HG02798 (cell line): Measurements from ENCODE around the gene RAMP1.

Source experiments
- ATAC-seq: cut with Tn5 transposase; IDR thresholded peaks from one replicate; pipeline ENCODE4 v1.9.1; 2021; ENCODE audit warnings: mild to moderate bottlenecking; ENCODE audit not compliant: unreplicated experiment, poor library complexity

Gene RAMP1

GRCh38 chr2:237876061-237876526 is 16.7 kb downstream of the RAMP1 start:
- no peak for ATAC-seq

GRCh38 chr2:237876532-237876931 is 17.1 kb downstream of the RAMP1 start:
- no peak for ATAC-seq

- ATAC-seq: no peak
Observed at GRCh38 chr2:237876951-237877491, 17.6 kb downstream of the RAMP1 start.

- no peak for ATAC-seq
Observed at GRCh38 chr2:237877576-237878307, 18.3 kb downstream of the RAMP1 start.

- no peak for ATAC-seq
Observed at GRCh38 chr2:237878321-237879057, 19.1 kb downstream of the RAMP1 start.

GRCh38 chr2:237879058-237879430 is 19.6 kb downstream of the RAMP1 start:
- no peak for ATAC-seq

GRCh38 chr2:237879991-237880560 is 20.7 kb downstream of the RAMP1 start:
- no peak for ATAC-seq

GRCh38 chr2:237882510-237883481 is 23.4 kb downstream of the RAMP1 start:
- no peak for ATAC-seq

- no peak for ATAC-seq
Observed at GRCh38 chr2:237883951-237884446, 24.6 kb downstream of the RAMP1 start.

GRCh38 chr2:237884681-237885080 is 25.3 kb downstream of the RAMP1 start:
- ATAC-seq: no peak

GRCh38 chr2:237885111-237885930 is 25.9 kb downstream of the RAMP1 start:
- ATAC-seq: no peak

- no peak for ATAC-seq
Observed at GRCh38 chr2:237885931-237886684, 26.7 kb downstream of the RAMP1 start.

GRCh38 chr2:237886685-237887481 is 27.5 kb downstream of the RAMP1 start:
- ATAC-seq: no peak

- no peak for ATAC-seq
Observed at GRCh38 chr2:237888389-237888788, 29.0 kb downstream of the RAMP1 start.

- ATAC-seq: no peak
Observed at GRCh38 chr2:237889016-237889415, 29.6 kb downstream of the RAMP1 start.

- ATAC-seq: no peak
Observed at GRCh38 chr2:237889811-237890210, 30.4 kb downstream of the RAMP1 start.

GRCh38 chr2:237892478-237892877 is 33.1 kb downstream of the RAMP1 start:
- no peak for ATAC-seq
